ENCODE results near the gene CCL23.

GRCh38 chr17:36002631-36003030 is 15.1 kb downstream of the CCL23 start:
- TF ChIP-seq CTCF (IDR thresholded peaks at IDR 0.05), result no peak
- no peak for TF ChIP-seq POLR2AphosphoS5 (IDR thresholded peaks at IDR 0.05; ENCODE audit: low read depth, low read length)

Data from Panc1 (cell line).